Astrocyte (in vitro differentiated cells and primary cell): ENCODE measurements around the gene PDE9A. TPM values are rescaled to one million over a fixed set of nuclear protein-coding genes. Genes with fewer than 3 reads are reported as not detected.

Source experiments
- DNase-seq: peaks from one replicate; pipeline ENCODE4 v3.0.0-alpha.2; 2010; ENCODE audit warnings: low read depth
- FAIRE-seq: peaks from 2 replicates; lab custom pipeline; 2011; peaks lifted over from hg19 to GRCh38; lab: Jason Lieb, UNC
- H2AFZ ChIP-seq: 2 replicates; pipeline ENCODE4 v1.6.0; 2012; ENCODE audit warnings: low read depth, low read length, inconsistent platforms
- H3K27ac ChIP-seq: 2 replicates; pipeline ENCODE4 v1.5.1; 2011; ENCODE audit warnings: low read depth, low read length, inconsistent platforms
- H3K27me3 ChIP-seq: 2 replicates; pipeline ENCODE4 v1.6.0; 2011; ENCODE audit warnings: low read length, inconsistent platforms; ENCODE audit not compliant: insufficient read depth
- H3K36me3 ChIP-seq: 2 replicates; pipeline ENCODE4 v1.5.1; 2011; ENCODE audit warnings: low read length, inconsistent platforms; ENCODE audit not compliant: insufficient read depth
- H3K4me1 ChIP-seq: 2 replicates; pipeline ENCODE4 v1.5.1; 2011; ENCODE audit warnings: low read length, inconsistent platforms; ENCODE audit not compliant: insufficient read depth
- H3K4me2 ChIP-seq: 2 replicates; pipeline ENCODE4 v1.6.0; 2012; ENCODE audit warnings: low read length, inconsistent platforms
- H3K4me3 ChIP-seq: 2 replicates; pipeline ENCODE4 v1.5.1; 2011; ENCODE audit warnings: low read depth, mild to moderate bottlenecking, low read length, inconsistent platforms; ENCODE audit not compliant: insufficient read depth
- H3K79me2 ChIP-seq: 2 replicates; pipeline ENCODE4 v1.6.0; 2012; ENCODE audit warnings: mild to moderate bottlenecking, low read length, inconsistent platforms; ENCODE audit not compliant: insufficient read depth
- H3K9ac ChIP-seq: 2 replicates; pipeline ENCODE4 v1.6.0; 2012; ENCODE audit warnings: mild to moderate bottlenecking, low read length, inconsistent platforms
- H3K9me3 ChIP-seq: 2 replicates; pipeline ENCODE4 v1.5.1; 2012; ENCODE audit warnings: low read depth, mild to moderate bottlenecking, low read length, inconsistent platforms; ENCODE audit not compliant: insufficient read depth
- H4K20me1 ChIP-seq: 2 replicates; pipeline ENCODE4 v1.6.0; 2012; ENCODE audit warnings: low read length, inconsistent platforms; ENCODE audit not compliant: insufficient read depth
- H3K27ac Mint-ChIP-seq: one replicate; pipeline ENCODE4 v1.8.0; 2021; ENCODE audit warnings: mild to moderate bottlenecking, mixed read lengths; ENCODE audit not compliant: unreplicated experiment
- H3K27me3 Mint-ChIP-seq: one replicate; pipeline ENCODE4 v1.8.0; 2021; ENCODE audit warnings: low read depth, mixed read lengths; ENCODE audit not compliant: unreplicated experiment
- H3K36me3 Mint-ChIP-seq: one replicate; pipeline ENCODE4 v1.8.0; 2021; ENCODE audit warnings: low read depth, mixed read lengths; ENCODE audit not compliant: unreplicated experiment
- H3K4me1 Mint-ChIP-seq: one replicate; pipeline ENCODE4 v1.8.0; 2021; ENCODE audit warnings: low read depth, mixed read lengths; ENCODE audit not compliant: unreplicated experiment
- H3K4me3 Mint-ChIP-seq: one replicate; pipeline ENCODE4 v1.8.0; 2021; ENCODE audit warnings: mild to moderate bottlenecking, moderate library complexity, mixed read lengths; ENCODE audit not compliant: unreplicated experiment
- H3K9me3 Mint-ChIP-seq: one replicate; pipeline ENCODE4 v1.8.0; 2021; ENCODE audit warnings: mild to moderate bottlenecking, mixed read lengths; ENCODE audit not compliant: unreplicated experiment
- EZH2 ChIP-seq: IDR thresholded peaks from 2 replicates; pipeline ENCODE4 v1.6.1; 2012; ENCODE audit warnings: mild to moderate bottlenecking, low read length, inconsistent platforms; ENCODE audit not compliant: insufficient read depth
- total RNA-seq: library from RNA; stranded (reverse); gene quantifications from 2 replicates; pipeline ENCODE4 v1.2.1, GENCODE V29; 2021
- TF ChIP-seq, protein P1 (sequence below): IDR thresholded peaks from 2 replicates; pipeline ENCODE4 v1.5.1; 2011; ENCODE audit warnings: low read depth, mild to moderate bottlenecking, inconsistent platforms, low read length, moderate library complexity; ENCODE audit not compliant: insufficient read depth

Gene PDE9A
- total RNA-seq, 1 donor from 2014 or later = 7.8 TPM

DNA sequence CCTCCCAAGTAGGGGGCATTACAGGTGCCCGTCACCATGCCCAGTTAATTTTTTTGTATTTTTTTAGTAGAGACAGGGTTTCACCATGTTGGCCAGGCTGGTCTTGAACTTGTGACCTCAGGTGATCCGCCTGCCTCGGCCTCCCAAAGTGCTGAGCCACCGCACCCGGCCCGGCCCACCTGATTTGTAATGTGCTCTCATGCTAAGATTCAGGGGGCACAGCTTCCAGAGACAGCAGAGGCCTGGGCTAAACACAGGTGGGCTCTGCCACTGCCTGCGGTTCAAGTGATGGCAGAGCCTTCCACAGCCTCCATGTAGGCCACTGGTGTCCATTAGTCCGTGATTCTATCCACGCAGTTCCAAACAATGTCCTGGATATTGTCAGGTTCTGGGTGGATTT lies 98.4 kb downstream of the PDE9A start:
- Mint-ChIP-seq H3K9me3 (no peaks in the 10 kb centered on the region), H3K4me1 (no peaks in the 10 kb centered on the region), H3K27me3 (peaks cover 33% of the 10 kb centered on the region), H3K27ac (no peak overlapping the region), H3K4me3 (no peak overlapping the region), H3K36me3 (peaks cover 3% of the 10 kb centered on the region)
- no peak for DNase-seq
- H3K9me3 ChIP-seq = no peaks in the 10 kb centered on the region
- H2AFZ ChIP-seq = no peak overlapping the region
- H3K4me3 ChIP-seq = no peak overlapping the region
- TF ChIP-seq EZH2 = no peak
- TF ChIP-seq, protein P1, sequence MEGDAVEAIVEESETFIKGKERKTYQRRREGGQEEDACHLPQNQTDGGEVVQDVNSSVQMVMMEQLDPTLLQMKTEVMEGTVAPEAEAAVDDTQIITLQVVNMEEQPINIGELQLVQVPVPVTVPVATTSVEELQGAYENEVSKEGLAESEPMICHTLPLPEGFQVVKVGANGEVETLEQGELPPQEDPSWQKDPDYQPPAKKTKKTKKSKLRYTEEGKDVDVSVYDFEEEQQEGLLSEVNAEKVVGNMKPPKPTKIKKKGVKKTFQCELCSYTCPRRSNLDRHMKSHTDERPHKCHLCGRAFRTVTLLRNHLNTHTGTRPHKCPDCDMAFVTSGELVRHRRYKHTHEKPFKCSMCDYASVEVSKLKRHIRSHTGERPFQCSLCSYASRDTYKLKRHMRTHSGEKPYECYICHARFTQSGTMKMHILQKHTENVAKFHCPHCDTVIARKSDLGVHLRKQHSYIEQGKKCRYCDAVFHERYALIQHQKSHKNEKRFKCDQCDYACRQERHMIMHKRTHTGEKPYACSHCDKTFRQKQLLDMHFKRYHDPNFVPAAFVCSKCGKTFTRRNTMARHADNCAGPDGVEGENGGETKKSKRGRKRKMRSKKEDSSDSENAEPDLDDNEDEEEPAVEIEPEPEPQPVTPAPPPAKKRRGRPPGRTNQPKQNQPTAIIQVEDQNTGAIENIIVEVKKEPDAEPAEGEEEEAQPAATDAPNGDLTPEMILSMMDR = no peak
- no peak overlapping the region for H3K4me2 ChIP-seq
- H3K27me3 ChIP-seq = peaks cover 14% of the 10 kb centered on the region
- H3K4me1 ChIP-seq = no peaks in the 10 kb centered on the region
- no peaks in the 10 kb centered on the region for H3K79me2 ChIP-seq
- FAIRE-seq = no peak
- no peaks in the 10 kb centered on the region for H3K36me3 ChIP-seq
- no peaks in the 10 kb centered on the region for H4K20me1 ChIP-seq
- no peak overlapping the region for H3K9ac ChIP-seq
- H3K27ac ChIP-seq = no peak overlapping the region

- Mint-ChIP-seq H3K9me3 (peaks cover 2% of the 10 kb centered on the region), H3K36me3 (peaks cover 6% of the 10 kb centered on the region), H3K27ac (no peak overlapping the region), H3K27me3 (peaks cover 34% of the 10 kb centered on the region), H3K4me1 (no peaks in the 10 kb centered on the region), H3K4me3 (no peak overlapping the region)
- DNase-seq = no peak
- FAIRE-seq = no peak
- Histone ChIP-seq H3K27me3 (peaks cover 3% of the 10 kb centered on the region), H3K4me2 (no peak overlapping the region), H3K4me3 (no peak overlapping the region), H3K27ac (no peak overlapping the region), H2AFZ (no peak overlapping the region), H3K79me2 (no peaks in the 10 kb centered on the region), H4K20me1 (no peaks in the 10 kb centered on the region), H3K9me3 (no peaks in the 10 kb centered on the region), H3K4me1 (no peaks in the 10 kb centered on the region), H3K36me3 (no peaks in the 10 kb centered on the region), H3K9ac (no peak overlapping the region)
- no peak for TF ChIP-seq EZH2
- TF ChIP-seq, protein P1 = no peak
These were observed 100.4 kb downstream of the PDE9A start for GRCh38 chr21:42753804-42754203.

- Histone ChIP-seq H3K4me3 (no peak overlapping the region), H3K4me2 (no peak overlapping the region), H3K27ac (no peak overlapping the region), H3K9ac (no peak overlapping the region), H3K36me3 (no peaks in the 10 kb centered on the region), H3K27me3 (peaks cover 3% of the 10 kb centered on the region), H3K9me3 (no peaks in the 10 kb centered on the region), H3K79me2 (no peaks in the 10 kb centered on the region), H2AFZ (no peak overlapping the region), H4K20me1 (no peaks in the 10 kb centered on the region), H3K4me1 (no peaks in the 10 kb centered on the region)
- peaks cover 4% of the 10 kb centered on the region for H3K36me3 Mint-ChIP-seq
- H3K4me1 Mint-ChIP-seq = no peaks in the 10 kb centered on the region
- H3K27me3 Mint-ChIP-seq = peaks cover 35% of the 10 kb centered on the region
- H3K4me3 Mint-ChIP-seq = no peak overlapping the region
- FAIRE-seq (no peak), DNase-seq (no peak)
- TF ChIP-seq, protein P1 = no peak
- TF ChIP-seq EZH2 = no peak
- peaks cover 2% of the 10 kb centered on the region for H3K9me3 Mint-ChIP-seq
- no peak overlapping the region for H3K27ac Mint-ChIP-seq
These were observed 101.0 kb downstream of the PDE9A start for GRCh38 chr21:42754270-42754933.
